Measurements from ENCODE around the gene FXYD5. TPM values are rescaled to one million over a fixed set of nuclear protein-coding genes. Genes with fewer than 3 reads are reported as not detected.

The FXYD5 gene
- total RNA-seq, 1 experiment from 2014 or later = 100 TPM

- Histone ChIP-seq H3K56ac (ENCODE audit: insufficient read length, low read depth, low read length) (no peak overlapping the region), H2BK20ac (ENCODE audit: low read depth, low read length, poor library complexity, severe bottlenecking) (no peak overlapping the region), H3K4ac (ENCODE audit: low read depth, low read length) (no peak overlapping the region), H2AK5ac (ENCODE audit: insufficient read length, low read length) (no peak overlapping the region), H3K14ac (ENCODE audit: insufficient read depth, low read length) (no peak overlapping the region), H3K4me2 (ENCODE audit: insufficient read depth, insufficient read length, low read length) (no peak overlapping the region), H2BK12ac (ENCODE audit: insufficient read length, low read depth, low read length) (no peak overlapping the region), H2BK5ac (ENCODE audit: insufficient read length, low read length) (no peak overlapping the region), H3K9me3 (ENCODE audit: control insufficient read depth, low read depth, low read length) (no peaks in the 10 kb centered on the region), H3K79me1 (ENCODE audit: insufficient read depth, low read depth, low read length, poor library complexity, severe bottlenecking) (no peaks in the 10 kb centered on the region), H3K23me2 (ENCODE audit: insufficient read length, low read depth, low read length, poor library complexity, severe bottlenecking) (no peaks in the 10 kb centered on the region), H3K4me1 (ENCODE audit: insufficient read depth, low read length) (no peaks in the 10 kb centered on the region), H4K91ac (ENCODE audit: insufficient read length, low read depth, low read length) (no peak overlapping the region), H3K9ac (ENCODE audit: extremely low read depth, insufficient read length, low read length) (no peak overlapping the region), H4K20me1 (ENCODE audit: control insufficient read depth, insufficient read depth, insufficient read length) (peaks cover under 1% of the 10 kb centered on the region), H3K27me3 (ENCODE audit: insufficient read depth, low read length) (no peaks in the 10 kb centered on the region), H2BK120ac (ENCODE audit: low read depth, low read length, poor library complexity, severe bottlenecking) (no peak overlapping the region), H2BK15ac (ENCODE audit: low read depth, low read length) (no peak overlapping the region), H2AFZ (ENCODE audit: low read length) (no peak overlapping the region), H4K5ac (ENCODE audit: insufficient read length, low read depth, low read length) (no peak overlapping the region), H3K27ac (ENCODE audit: insufficient read length, low read depth, low read length) (no peak overlapping the region), H3K79me2 (ENCODE audit: insufficient read depth, low read length) (no peaks in the 10 kb centered on the region), H3K18ac (ENCODE audit: insufficient read length, low read depth, low read length) (no peak overlapping the region), H3T11ph (ENCODE audit: low read length) (no peak overlapping the region), H3K23ac (ENCODE audit: insufficient read length, low read depth, low read length) (no peak overlapping the region), H4K8ac (replicated peaks; ENCODE audit: insufficient read length, low read depth, low read length) (no peak overlapping the region)
- Mint-ChIP-seq H3K4me3 (no peak overlapping the region), H3K4me1 (peaks cover 5 to 6% of the 10 kb centered on the region in 2 experiments), H3K27ac (no peak overlapping the region), H3K9me3 (peaks cover 0 to 8% of the 10 kb centered on the region in 2 experiments; a peak in 3 of 5 replicates), H3K36me3 (ENCODE audit: insufficient read depth in 1 of 3, low read depth in 3 of 3) (peaks cover 34 to 43% (median 40%) of the 10 kb centered on the region in 3 experiments), H3K27me3 (ENCODE audit: low read depth) (peaks cover 4% of the 10 kb centered on the region; the same call in 1 of the 2 replicates)
- DNase-seq = no peak
- no peak for TF ChIP-seq CTCF (conservative IDR thresholded peaks at IDR 0.05)
- WGBS (ENCODE audit: extremely low coverage, insufficient read length, low lambda C conversion rate) = no CpG with 5 or more reads among the region's 3 CpGs
Measured at GRCh38 chr19:35171730-35172129, 17.2 kb downstream of the FXYD5 start.
